Activated naive CD8-positive, alpha-beta T cell treated with anti-CD3 and anti-CD28 coated beads, Interleukin-2, amount 10 ng/mL, durations not matched to agents 7 days and 5 days (primary cell): ENCODE results near the gene FMN2. TPM values are rescaled to one million over a fixed set of nuclear protein-coding genes. Genes with fewer than 3 reads are reported as not detected.

Experiments used
- ATAC-seq: fragments of 150-1000 bp; cut with Tn5 transposase; one replicate; pipeline ENCODE4 v1.10.0; 2021; ENCODE audit warnings: low read depth, moderate library complexity
- POLR2A ChIA-PET: fragments of 350-600 bp; sonication (Branson Sonifier 250); formaldehyde crosslinking; loops from one replicate; lab custom pipeline; 2021; ENCODE audit warnings: antibody characterized with exemption; lab: Charles Lee
- DNase-seq: peaks from one replicate; pipeline ENCODE4 v3.0.0; 2021
- H3K27ac Mint-ChIP-seq: one replicate; pipeline ENCODE4 v1.8.0; 2022; ENCODE audit warnings: mild to moderate bottlenecking, mixed read lengths
- H3K27me3 Mint-ChIP-seq: one replicate; pipeline ENCODE4 v1.8.0; 2022; ENCODE audit warnings: mild to moderate bottlenecking, moderate library complexity, mixed read lengths
- H3K36me3 Mint-ChIP-seq: one replicate; pipeline ENCODE4 v1.8.0; 2021; ENCODE audit warnings: mild to moderate bottlenecking, mixed read lengths
- H3K4me1 Mint-ChIP-seq: one replicate; pipeline ENCODE4 v1.8.0; 2021; ENCODE audit warnings: mixed read lengths
- H3K4me3 Mint-ChIP-seq: one replicate; pipeline ENCODE4 v1.8.0; 2022; ENCODE audit warnings: mild to moderate bottlenecking, moderate library complexity, mixed read lengths
- H3K9me3 Mint-ChIP-seq: one replicate; pipeline ENCODE4 v1.8.0; 2021; ENCODE audit warnings: mixed read lengths
- total RNA-seq, 2 experiments: library from RNA; stranded (reverse); gene quantifications; one replicate each; pipeline ENCODE4 v1.2.3, GENCODE V29; 2021

Gene FMN2
- total RNA-seq, 2 experiments from 2014 or later = not detected

- POLR2A ChIA-PET = no interaction called here
- Mint-ChIP-seq H3K4me1 (no peaks in the 10 kb centered on the region), H3K4me3 (no peak overlapping the region), H3K9me3 (no peaks in the 10 kb centered on the region), H3K36me3 (no peaks in the 10 kb centered on the region), H3K27me3 (no peaks in the 10 kb centered on the region), H3K27ac (no peak overlapping the region)
- DNase-seq = no peak
- ATAC-seq = no peak
These were observed 189.1 kb downstream of the FMN2 start for GRCh38 chr1:240280560-240281322.

DNA sequence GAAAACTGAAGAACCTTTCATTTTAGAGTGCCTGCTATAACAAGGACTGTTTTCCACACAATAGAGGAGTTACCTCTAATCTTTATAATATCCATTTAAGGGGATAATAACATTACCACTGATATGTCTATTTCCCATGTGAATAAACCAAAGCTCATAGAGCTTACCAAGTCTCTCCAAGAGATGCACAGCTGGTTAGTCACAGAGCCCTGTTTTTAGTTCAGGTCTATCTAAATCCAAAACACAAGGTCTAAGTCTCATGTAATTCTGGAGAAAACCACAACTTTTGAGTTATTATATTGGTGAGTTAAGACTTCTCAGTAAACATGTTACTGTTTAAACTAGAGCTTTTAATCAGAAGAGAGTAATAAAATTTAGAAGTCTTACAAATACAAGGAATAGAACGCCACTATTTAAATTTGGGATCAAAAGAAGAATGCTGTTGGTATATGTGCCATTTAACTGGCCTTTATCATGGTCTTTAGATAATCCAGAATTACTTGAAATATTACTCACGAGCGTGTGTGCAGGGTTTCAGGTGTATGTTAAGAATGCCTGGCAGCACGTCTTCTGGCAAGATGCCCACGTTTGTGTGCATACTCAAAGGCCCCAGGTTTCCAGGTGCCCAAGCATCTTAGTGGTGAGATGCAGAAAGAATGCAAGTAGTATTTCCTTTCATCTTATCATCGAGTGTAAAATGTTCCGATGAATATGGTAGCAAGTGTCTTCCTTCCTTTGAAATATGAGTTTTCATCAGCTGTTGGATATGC lies 190.6 kb downstream of the FMN2 start:
- H3K27me3 Mint-ChIP-seq = no peaks in the 10 kb centered on the region
- no peaks in the 10 kb centered on the region for H3K9me3 Mint-ChIP-seq
- ATAC-seq (no peak), DNase-seq (no peak)
- no peak overlapping the region for H3K4me3 Mint-ChIP-seq
- POLR2A ChIA-PET = no interaction called here
- H3K36me3 Mint-ChIP-seq = no peaks in the 10 kb centered on the region
- H3K4me1 Mint-ChIP-seq = no peaks in the 10 kb centered on the region
- no peak overlapping the region for H3K27ac Mint-ChIP-seq

GRCh38 chr1:240284656-240285414 lies 193.2 kb downstream of the FMN2 start:
- Mint-ChIP-seq H3K4me1 (no peaks in the 10 kb centered on the region), H3K4me3 (no peak overlapping the region), H3K9me3 (no peaks in the 10 kb centered on the region), H3K36me3 (no peaks in the 10 kb centered on the region), H3K27ac (no peak overlapping the region), H3K27me3 (no peaks in the 10 kb centered on the region)
- POLR2A ChIA-PET = no interaction called here
- no peak for DNase-seq
- no peak for ATAC-seq

- POLR2A ChIA-PET = no interaction called here
- no peak overlapping the region for H3K4me3 Mint-ChIP-seq
- H3K4me1 Mint-ChIP-seq = no peaks in the 10 kb centered on the region
- H3K27me3 Mint-ChIP-seq = no peaks in the 10 kb centered on the region
- H3K27ac Mint-ChIP-seq = no peak overlapping the region
- ATAC-seq = no peak
- H3K36me3 Mint-ChIP-seq = no peaks in the 10 kb centered on the region
- DNase-seq = no peak
- no peaks in the 10 kb centered on the region for H3K9me3 Mint-ChIP-seq
These were observed 193.9 kb downstream of the FMN2 start for GRCh38 chr1:240285540-240285939.

DNA sequence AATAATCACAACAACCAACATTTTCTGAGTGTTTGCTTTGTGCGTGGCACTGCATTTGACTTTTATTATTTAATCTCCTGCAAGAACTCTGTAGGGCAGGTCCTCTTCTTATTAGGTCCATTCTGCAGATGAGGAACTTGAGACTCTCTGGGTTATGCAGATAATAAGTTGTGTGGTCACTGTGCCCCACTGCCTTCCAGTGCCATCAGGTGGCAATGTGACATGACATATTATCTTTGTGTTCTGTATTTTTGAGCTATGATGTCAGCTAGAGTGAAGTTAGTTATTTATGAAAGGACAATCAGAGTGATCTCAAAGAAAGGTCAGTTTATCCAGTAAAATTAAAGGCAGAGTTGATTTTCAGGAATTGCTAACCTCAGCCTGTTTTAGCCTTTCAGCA lies 196.0 kb downstream of the FMN2 start:
- H3K4me1 Mint-ChIP-seq = no peaks in the 10 kb centered on the region
- H3K36me3 Mint-ChIP-seq = no peaks in the 10 kb centered on the region
- DNase-seq (no peak), ATAC-seq (no peak)
- no peak overlapping the region for H3K27ac Mint-ChIP-seq
- H3K4me3 Mint-ChIP-seq = no peak overlapping the region
- H3K9me3 Mint-ChIP-seq = no peaks in the 10 kb centered on the region
- POLR2A ChIA-PET = no interaction called here
- H3K27me3 Mint-ChIP-seq = no peaks in the 10 kb centered on the region

DNA sequence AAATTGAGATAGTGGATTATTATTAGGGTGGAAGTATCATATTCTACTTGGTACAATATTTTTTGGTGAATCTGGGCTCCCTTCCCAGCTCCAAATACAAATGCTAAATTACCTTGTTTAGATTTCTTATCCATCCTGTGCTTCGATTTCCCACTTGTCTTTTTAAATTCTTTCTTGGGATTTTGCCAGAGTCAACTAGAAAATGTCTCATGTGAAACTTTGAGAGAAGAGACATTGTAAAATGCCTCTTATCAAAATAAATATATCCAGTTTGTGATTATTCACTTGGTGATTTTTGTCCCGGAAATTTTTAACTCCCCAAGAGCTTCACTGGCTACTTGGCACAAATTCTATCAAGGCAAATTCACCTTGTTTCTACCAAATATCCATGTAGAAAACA lies 202.0 kb downstream of the FMN2 start:
- no peaks in the 10 kb centered on the region for H3K9me3 Mint-ChIP-seq
- no peaks in the 10 kb centered on the region for H3K36me3 Mint-ChIP-seq
- POLR2A ChIA-PET = no interaction called here
- no peak overlapping the region for H3K4me3 Mint-ChIP-seq
- no peak for DNase-seq
- no peak overlapping the region for H3K27ac Mint-ChIP-seq
- H3K27me3 Mint-ChIP-seq = no peaks in the 10 kb centered on the region
- no peak for ATAC-seq
- H3K4me1 Mint-ChIP-seq = no peaks in the 10 kb centered on the region

- Mint-ChIP-seq H3K27me3 (no peaks in the 10 kb centered on the region), H3K27ac (no peak overlapping the region), H3K4me1 (no peaks in the 10 kb centered on the region), H3K9me3 (no peaks in the 10 kb centered on the region), H3K36me3 (no peaks in the 10 kb centered on the region), H3K4me3 (no peak overlapping the region)
- DNase-seq (no peak), ATAC-seq (no peak)
- POLR2A ChIA-PET = no interaction called here
These were observed 202.9 kb downstream of the FMN2 start for GRCh38 chr1:240294566-240294965.

GRCh38 chr1:240295811-240296210 lies 204.1 kb downstream of the FMN2 start:
- POLR2A ChIA-PET = no interaction called here
- Mint-ChIP-seq H3K4me1 (no peaks in the 10 kb centered on the region), H3K27me3 (no peaks in the 10 kb centered on the region), H3K9me3 (peaks cover 1% of the 10 kb centered on the region), H3K4me3 (no peak overlapping the region), H3K36me3 (no peaks in the 10 kb centered on the region), H3K27ac (no peak overlapping the region)
- DNase-seq (no peak), ATAC-seq (no peak)

- H3K36me3 Mint-ChIP-seq = no peaks in the 10 kb centered on the region
- DNase-seq = no peak
- H3K9me3 Mint-ChIP-seq = peaks cover 1% of the 10 kb centered on the region
- no peak overlapping the region for H3K4me3 Mint-ChIP-seq
- no peak for ATAC-seq
- no peaks in the 10 kb centered on the region for H3K27me3 Mint-ChIP-seq
- no peaks in the 10 kb centered on the region for H3K4me1 Mint-ChIP-seq
- POLR2A ChIA-PET = no interaction called here
- H3K27ac Mint-ChIP-seq = no peak overlapping the region
These were observed 212.8 kb downstream of the FMN2 start for GRCh38 chr1:240304466-240304865.

DNA sequence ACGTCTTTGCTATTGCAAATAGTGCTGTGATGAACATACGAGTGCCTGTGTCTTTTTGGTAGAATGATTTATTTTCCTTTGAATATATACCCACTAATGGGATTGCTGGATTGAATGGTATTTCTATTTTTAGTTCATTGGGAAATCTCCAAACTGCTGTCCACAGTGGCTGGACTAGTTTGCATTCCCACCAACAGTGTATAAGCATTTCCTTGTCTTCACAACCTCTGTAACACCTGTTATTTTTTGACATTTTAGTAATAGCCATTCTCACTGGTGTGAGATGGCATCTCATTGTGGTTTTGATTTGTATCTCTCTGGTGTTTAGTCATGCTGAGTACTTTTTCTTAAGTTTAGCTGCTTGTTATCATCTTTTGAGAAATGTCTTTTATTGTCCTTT lies 215.0 kb downstream of the FMN2 start:
- H3K9me3 Mint-ChIP-seq = no peaks in the 10 kb centered on the region

DNA sequence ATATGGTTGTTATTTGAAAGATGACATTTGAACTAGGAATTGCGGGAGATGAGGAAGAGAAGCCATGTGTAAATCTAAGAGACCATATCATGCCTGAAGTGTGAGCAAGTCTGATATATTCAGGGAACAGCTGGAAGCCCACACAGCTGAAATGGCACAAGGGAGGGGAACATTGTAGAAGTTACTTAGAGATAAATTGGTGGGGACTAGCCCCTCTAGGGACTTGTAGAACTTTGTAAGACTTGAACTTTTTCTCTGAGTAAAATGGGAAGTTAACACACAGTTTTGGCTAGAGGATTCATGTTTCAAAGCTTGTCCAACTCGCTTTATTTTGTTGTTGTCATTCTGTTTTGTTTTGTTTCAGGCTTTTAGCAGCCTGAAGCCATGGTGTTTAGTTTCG lies 216.4 kb downstream of the FMN2 start:
- ATAC-seq = no peak
- H3K9me3 Mint-ChIP-seq = no peaks in the 10 kb centered on the region
- H3K36me3 Mint-ChIP-seq = no peaks in the 10 kb centered on the region
- H3K4me3 Mint-ChIP-seq = no peak overlapping the region
- DNase-seq = no peak
- POLR2A ChIA-PET = no interaction called here
- no peak overlapping the region for H3K27ac Mint-ChIP-seq
- no peaks in the 10 kb centered on the region for H3K4me1 Mint-ChIP-seq
- H3K27me3 Mint-ChIP-seq = no peaks in the 10 kb centered on the region

More for the DNA sequence above, 215.0 kb downstream of the FMN2 start:
- ATAC-seq (no peak), DNase-seq (no peak)
- Mint-ChIP-seq H3K36me3 (no peaks in the 10 kb centered on the region), H3K27ac (no peak overlapping the region), H3K4me3 (no peak overlapping the region), H3K4me1 (no peaks in the 10 kb centered on the region), H3K27me3 (no peaks in the 10 kb centered on the region)
- POLR2A ChIA-PET = no interaction called here

DNA sequence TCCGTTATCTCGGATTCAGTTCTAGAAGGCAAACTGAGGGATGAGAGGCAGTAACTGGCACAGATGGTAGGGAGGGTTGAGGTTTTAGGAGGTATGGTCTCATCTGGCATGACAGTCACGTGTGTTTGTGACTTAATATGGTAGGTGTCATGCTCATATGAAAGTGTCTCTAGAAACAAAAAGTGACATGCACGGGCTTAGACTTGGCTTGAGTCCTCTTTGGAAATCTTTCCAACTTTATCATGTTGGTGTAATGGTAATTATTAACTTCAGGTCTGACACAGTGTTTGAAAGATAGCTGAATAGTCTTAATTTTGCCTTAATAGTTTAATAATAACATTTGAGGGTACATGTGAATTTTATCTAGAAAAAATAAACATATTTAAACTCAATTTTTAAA lies 218.1 kb downstream of the FMN2 start:
- Mint-ChIP-seq H3K9me3 (no peaks in the 10 kb centered on the region), H3K4me3 (no peak overlapping the region), H3K36me3 (no peaks in the 10 kb centered on the region), H3K4me1 (no peaks in the 10 kb centered on the region), H3K27ac (no peak overlapping the region), H3K27me3 (no peaks in the 10 kb centered on the region)
- ATAC-seq (no peak), DNase-seq (no peak)
- POLR2A ChIA-PET = no interaction called here

DNA sequence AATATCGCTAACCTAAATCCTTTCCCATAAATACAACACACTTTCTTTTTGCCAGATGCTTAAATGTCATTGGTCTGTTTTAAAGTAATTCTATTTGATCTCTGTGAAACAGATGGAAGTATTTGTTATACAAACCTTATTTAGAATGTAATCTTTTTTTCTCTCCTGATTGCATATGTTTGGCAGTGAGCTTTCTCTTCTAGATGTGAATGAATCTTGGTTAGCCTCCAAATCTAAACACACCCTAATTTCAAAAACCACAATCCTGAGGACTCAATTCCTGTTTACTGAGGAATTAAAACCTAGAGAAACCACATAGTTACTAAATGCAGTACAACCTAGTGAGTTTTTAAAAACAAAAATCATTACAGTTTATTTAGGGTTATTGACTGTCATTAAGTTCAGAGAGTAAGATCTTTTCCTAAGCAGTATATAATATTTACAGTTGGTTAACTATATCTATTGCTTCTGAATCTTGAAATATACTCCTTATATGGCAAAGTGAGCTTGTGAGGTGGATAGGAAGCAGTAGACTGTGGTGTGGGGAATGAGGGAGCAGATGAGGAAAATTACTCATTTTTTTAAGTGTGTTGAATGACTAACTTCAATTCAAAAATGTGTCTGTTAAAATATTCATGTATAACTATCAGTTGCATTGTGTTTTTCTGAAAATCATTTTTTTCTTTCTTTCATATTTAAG lies 218.7 kb downstream of the FMN2 start:
- no peak for DNase-seq
- Mint-ChIP-seq H3K27ac (no peak overlapping the region), H3K4me1 (no peaks in the 10 kb centered on the region), H3K27me3 (no peaks in the 10 kb centered on the region), H3K36me3 (no peaks in the 10 kb centered on the region), H3K4me3 (no peak overlapping the region), H3K9me3 (no peaks in the 10 kb centered on the region)
- no peak for ATAC-seq
- POLR2A ChIA-PET = no interaction called here
